GM12878 (cell line): Measurements from ENCODE around the gene MAP4K2. TPM values are rescaled to one million over a fixed set of nuclear protein-coding genes. Genes with fewer than 3 reads are reported as not detected.

Source experiments
- KAT2A ChIP-seq: conservative IDR thresholded peaks from 2 replicates; pipeline ENCODE4 v1.6.1; 2011; ENCODE audit warnings: low read depth, low read length; ENCODE audit not compliant: control insufficient read depth
- NBN ChIP-seq: fragments of 450-650 bp; IDR thresholded peaks from 2 replicates; pipeline ENCODE4 v1.6.1; 2016
- NR2F1 ChIP-seq: fragments of 450-650 bp; conservative IDR thresholded peaks from 2 replicates; pipeline ENCODE4 v1.6.1; 2017; ENCODE audit warnings: mild to moderate bottlenecking
- PAX5 ChIP-seq: IDR thresholded peaks from 2 replicates; pipeline ENCODE4 v1.6.1; 2011; ENCODE audit warnings: low read depth, low read length, borderline replicate concordance
- USF1 ChIP-seq: IDR thresholded peaks from 2 replicates; pipeline ENCODE4 v1.6.1; 2011; ENCODE audit warnings: borderline replicate concordance, low read depth, mild to moderate bottlenecking, moderate library complexity, mixed read lengths, low read length; ENCODE audit not compliant: insufficient read depth; ENCODE audit errors: extremely low read length
- ZNF207 ChIP-seq: fragments of 450-650 bp; IDR thresholded peaks from 2 replicates; pipeline ENCODE4 v1.6.1; 2014; ENCODE audit warnings: antibody characterized with exemption, mild to moderate bottlenecking, borderline replicate concordance
- ZNF274 ChIP-seq: IDR thresholded peaks from one replicate; pipeline ENCODE4 v1.8.0; 2011; ENCODE audit not compliant: insufficient read length, insufficient read depth
- polyA plus RNA-seq, 11 experiments: library from polyadenylated mRNA; depleted of rRNA in 4 of 11; unstranded in 6 of 11; stranded (reverse) in 5 of 11; fragments of >200 nt; fragmentation: Nextera tagmentation in 4 of 11; fragmentation: Illumina TruSeq in 1 of 11; extraction: Ambion mirVana in 4 of 11; extraction: Trizol in 1 of 11; gene quantifications; 1 replicate in 1 of 11; 2 replicates in 10 of 11; pipeline versions ENCODE4 v1.2.1 to v1.2.3, GENCODE V29; 2011 to 2016; ENCODE audit warnings: inconsistent platforms in 2 of 11, missing spikeins in 2 of 11, low read depth in 1 of 11
- total RNA-seq, 4 experiments: library from RNA; depleted of rRNA in 3 of 4; stranded (reverse); fragments of >200 nt in 3 of 4; fragmentation: Illumina TruSeq in 1 of 4; extraction: Trizol in 1 of 4; gene quantifications; 2 replicates each; pipeline versions ENCODE4 v1.2.1 to v1.2.3, GENCODE V29; 2013 to 2021
- TF ChIP-seq, protein P1 (sequence below): fragments of 450-650 bp; formaldehyde crosslinking; IDR thresholded peaks from 2 replicates; pipeline ENCODE4 v1.4.0; 2022; ENCODE audit warnings: mild to moderate bottlenecking, moderate library complexity
- TF ChIP-seq, protein P2 (sequence below): IDR thresholded peaks from 2 replicates; pipeline ENCODE4 v1.6.1; 2012; ENCODE audit warnings: improper control_type of control experiment, low read depth, low read length; ENCODE audit not compliant: insufficient replicate concordance

MAP4K2 gene
- total and polyA plus RNA-seq, 10 of the 15 experiments (the other 5 are each of a cell fraction or from before 2014, with no cell fraction given), result 0.98 to 78.1 (median 48.9) TPM

DNA sequence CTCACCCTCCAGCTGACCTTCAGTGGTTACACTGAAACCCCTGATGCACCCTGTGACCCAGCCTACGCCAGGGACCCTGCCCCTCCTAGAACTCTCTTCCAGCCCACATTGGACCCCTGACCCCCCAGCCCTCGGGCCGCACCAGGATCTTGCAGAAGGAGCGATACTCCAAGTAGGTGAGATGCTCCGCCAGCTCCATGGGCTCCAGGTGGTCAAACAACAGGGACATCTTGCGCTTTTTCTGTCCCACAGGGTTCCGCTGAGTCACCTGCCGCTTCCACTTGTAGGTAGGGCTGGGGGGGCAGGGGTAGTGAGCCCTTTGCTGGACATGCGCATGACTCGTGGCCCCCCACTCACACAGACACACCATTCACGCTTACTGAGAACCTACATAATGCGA is 63.1 kb downstream of the MAP4K2 start (continued):
- TF ChIP-seq ZNF274 (no peak), USF1 (no peak), KAT2A (no peak), NBN (no peak), NR2F1 (no peak), PAX5 (no peak), ZNF207 (no peak)
- TF ChIP-seq, protein P1, sequence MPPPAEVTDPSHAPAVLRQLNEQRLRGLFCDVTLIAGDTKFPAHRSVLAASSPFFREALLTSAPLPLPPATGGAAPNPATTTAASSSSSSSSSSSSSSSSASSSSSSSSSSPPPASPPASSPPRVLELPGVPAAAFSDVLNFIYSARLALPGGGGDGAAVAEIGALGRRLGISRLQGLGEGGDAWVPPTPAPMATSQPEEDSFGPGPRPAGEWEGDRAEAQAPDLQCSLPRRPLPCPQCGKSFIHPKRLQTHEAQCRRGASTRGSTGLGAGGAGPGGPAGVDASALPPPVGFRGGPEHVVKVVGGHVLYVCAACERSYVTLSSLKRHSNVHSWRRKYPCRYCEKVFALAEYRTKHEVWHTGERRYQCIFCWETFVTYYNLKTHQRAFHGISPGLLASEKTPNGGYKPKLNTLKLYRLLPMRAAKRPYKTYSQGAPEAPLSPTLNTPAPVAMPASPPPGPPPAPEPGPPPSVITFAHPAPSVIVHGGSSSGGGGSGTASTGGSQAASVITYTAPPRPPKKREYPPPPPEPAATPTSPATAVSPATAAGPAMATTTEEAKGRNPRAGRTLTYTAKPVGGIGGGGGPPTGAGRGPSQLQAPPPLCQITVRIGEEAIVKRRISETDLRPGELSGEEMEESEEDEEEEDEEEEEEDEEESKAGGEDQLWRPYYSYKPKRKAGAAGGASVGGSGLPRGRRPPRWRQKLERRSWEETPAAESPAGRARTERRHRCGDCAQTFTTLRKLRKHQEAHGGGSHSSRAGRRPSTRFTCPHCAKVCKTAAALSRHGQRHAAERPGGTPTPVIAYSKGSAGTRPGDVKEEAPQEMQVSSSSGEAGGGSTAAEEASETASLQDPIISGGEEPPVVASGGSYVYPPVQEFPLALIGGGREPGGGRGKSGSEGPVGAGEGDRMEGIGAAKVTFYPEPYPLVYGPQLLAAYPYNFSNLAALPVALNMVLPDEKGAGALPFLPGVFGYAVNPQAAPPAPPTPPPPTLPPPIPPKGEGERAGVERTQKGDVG, result no peak
- TF ChIP-seq, protein P2, sequence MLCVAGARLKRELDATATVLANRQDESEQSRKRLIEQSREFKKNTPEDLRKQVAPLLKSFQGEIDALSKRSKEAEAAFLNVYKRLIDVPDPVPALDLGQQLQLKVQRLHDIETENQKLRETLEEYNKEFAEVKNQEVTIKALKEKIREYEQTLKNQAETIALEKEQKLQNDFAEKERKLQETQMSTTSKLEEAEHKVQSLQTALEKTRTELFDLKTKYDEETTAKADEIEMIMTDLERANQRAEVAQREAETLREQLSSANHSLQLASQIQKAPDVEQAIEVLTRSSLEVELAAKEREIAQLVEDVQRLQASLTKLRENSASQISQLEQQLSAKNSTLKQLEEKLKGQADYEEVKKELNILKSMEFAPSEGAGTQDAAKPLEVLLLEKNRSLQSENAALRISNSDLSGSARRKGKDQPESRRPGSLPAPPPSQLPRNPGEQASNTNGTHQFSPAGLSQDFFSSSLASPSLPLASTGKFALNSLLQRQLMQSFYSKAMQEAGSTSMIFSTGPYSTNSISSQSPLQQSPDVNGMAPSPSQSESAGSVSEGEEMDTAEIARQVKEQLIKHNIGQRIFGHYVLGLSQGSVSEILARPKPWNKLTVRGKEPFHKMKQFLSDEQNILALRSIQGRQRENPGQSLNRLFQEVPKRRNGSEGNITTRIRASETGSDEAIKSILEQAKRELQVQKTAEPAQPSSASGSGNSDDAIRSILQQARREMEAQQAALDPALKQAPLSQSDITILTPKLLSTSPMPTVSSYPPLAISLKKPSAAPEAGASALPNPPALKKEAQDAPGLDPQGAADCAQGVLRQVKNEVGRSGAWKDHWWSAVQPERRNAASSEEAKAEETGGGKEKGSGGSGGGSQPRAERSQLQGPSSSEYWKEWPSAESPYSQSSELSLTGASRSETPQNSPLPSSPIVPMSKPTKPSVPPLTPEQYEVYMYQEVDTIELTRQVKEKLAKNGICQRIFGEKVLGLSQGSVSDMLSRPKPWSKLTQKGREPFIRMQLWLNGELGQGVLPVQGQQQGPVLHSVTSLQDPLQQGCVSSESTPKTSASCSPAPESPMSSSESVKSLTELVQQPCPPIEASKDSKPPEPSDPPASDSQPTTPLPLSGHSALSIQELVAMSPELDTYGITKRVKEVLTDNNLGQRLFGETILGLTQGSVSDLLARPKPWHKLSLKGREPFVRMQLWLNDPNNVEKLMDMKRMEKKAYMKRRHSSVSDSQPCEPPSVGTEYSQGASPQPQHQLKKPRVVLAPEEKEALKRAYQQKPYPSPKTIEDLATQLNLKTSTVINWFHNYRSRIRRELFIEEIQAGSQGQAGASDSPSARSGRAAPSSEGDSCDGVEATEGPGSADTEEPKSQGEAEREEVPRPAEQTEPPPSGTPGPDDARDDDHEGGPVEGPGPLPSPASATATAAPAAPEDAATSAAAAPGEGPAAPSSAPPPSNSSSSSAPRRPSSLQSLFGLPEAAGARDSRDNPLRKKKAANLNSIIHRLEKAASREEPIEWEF, result no peak
